Thoracic aorta (tissue), 2 donors: ENCODE measurements around the gene ABCG8. TPM values are rescaled to one million over a fixed set of nuclear protein-coding genes. Genes with fewer than 3 reads are reported as not detected.

Experiments used
- ATAC-seq: fragments of 150-250 bp; one replicate; pipeline ENCODE4 v1.8.0; 2017; ENCODE audit warnings: low read depth; ENCODE audit not compliant: insufficient number of reproducible peaks, low FRiP score
- DNase-seq: peaks from one replicate; pipeline ENCODE4 v3.0.0-alpha.2; 2020; ENCODE audit warnings: low spot score
- H3K27ac ChIP-seq, 2 donors: fragments of 200-600 bp; sonication (generic); 1 replicate in 1 of 2; 2 replicates in 1 of 2; pipeline ENCODE4 v1.5.1; 2016; ENCODE audit warnings: mild to moderate bottlenecking in 2 of 2, moderate library complexity in 2 of 2
- H3K27me3 ChIP-seq: fragments of 200-600 bp; sonication (generic); replicated peaks from 2 replicates; pipeline ENCODE4 v1.6.0; 2016; ENCODE audit warnings: mild to moderate bottlenecking; ENCODE audit not compliant: insufficient read depth
- H3K36me3 ChIP-seq: fragments of 200-600 bp; sonication (generic); one replicate; pipeline ENCODE4 v1.5.1; 2016
- H3K4me1 ChIP-seq, 2 donors: fragments of 200-600 bp; sonication (generic); 1 replicate in 1 of 2; 2 replicates in 1 of 2; pipeline versions ENCODE4 v1.5.1 to v1.6.0; 2016; ENCODE audit warnings: low read depth in 2 of 2, mild to moderate bottlenecking in 1 of 2; ENCODE audit not compliant: control insufficient read depth in 1 of 2
- H3K4me3 ChIP-seq: fragments of 200-600 bp; sonication (generic); 2 replicates; pipeline ENCODE4 v1.5.1; 2016; ENCODE audit warnings: mild to moderate bottlenecking
- H3K9me3 ChIP-seq: fragments of 200-600 bp; sonication (generic); 2 replicates; pipeline ENCODE4 v1.5.1; 2016
- CTCF ChIP-seq: fragments of 200-600 bp; sonication (generic); IDR thresholded peaks from one replicate; pipeline ENCODE4 v1.5.1; 2019; ENCODE audit warnings: antibody characterized with exemption
- total RNA-seq, 2 donors: library from RNA; depleted of rRNA; stranded (reverse); fragments of >200 nt; gene quantifications; one replicate each; pipeline versions ENCODE4 v1.1.0 to v1.2.3, GENCODE V29; 2016

Gene ABCG8
- total RNA-seq, 2 donors from 2014 or later = not detected

- Histone ChIP-seq H3K9me3 (no peaks in the 10 kb centered on the region), H3K27ac (no peak overlapping the region), H3K36me3 (no peaks in the 10 kb centered on the region), H3K4me3 (no peak overlapping the region), H3K27me3 (no peaks in the 10 kb centered on the region), H3K4me1 (peaks cover 0 to 10% of the 10 kb centered on the region in 2 donors)
- no peak for DNase-seq
- no peak for TF ChIP-seq CTCF
- no peak for ATAC-seq
These were observed 12.5 kb downstream of the ABCG8 start for GRCh38 chr2:43851011-43851980.

DNA sequence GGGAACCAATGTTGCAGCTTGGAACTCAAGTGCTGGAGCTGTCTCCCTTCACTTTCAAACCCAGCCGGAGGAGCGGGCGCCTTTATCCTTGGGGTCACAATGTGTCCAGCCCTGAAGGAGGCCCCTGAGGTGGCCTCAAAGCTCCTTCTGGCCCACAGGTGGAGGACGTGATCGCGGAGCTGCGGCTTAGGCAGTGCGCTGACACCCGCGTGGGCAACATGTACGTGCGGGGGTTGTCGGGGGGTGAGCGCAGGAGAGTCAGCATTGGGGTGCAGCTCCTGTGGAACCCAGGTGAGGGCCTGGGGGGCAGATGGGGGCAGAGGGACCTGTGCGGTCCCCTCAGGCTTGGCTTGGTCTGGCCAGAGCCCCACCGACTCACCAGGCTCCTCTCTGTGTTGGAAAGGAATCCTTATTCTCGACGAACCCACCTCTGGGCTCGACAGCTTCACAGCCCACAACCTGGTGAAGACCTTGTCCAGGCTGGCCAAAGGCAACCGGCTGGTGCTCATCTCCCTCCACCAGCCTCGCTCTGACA lies 13.5 kb downstream of the ABCG8 start:
- Histone ChIP-seq H3K4me3 (no peak overlapping the region), H3K9me3 (no peaks in the 10 kb centered on the region), H3K27ac (no peak overlapping the region), H3K36me3 (no peaks in the 10 kb centered on the region), H3K4me1 (peaks cover 0 to 10% of the 10 kb centered on the region in 2 donors), H3K27me3 (no peaks in the 10 kb centered on the region)
- ATAC-seq = no peak
- no peak for TF ChIP-seq CTCF
- DNase-seq = no peak

GRCh38 chr2:43853141-43854081 lies 14.6 kb downstream of the ABCG8 start:
- H3K27ac ChIP-seq = no peak overlapping the region
- no peak overlapping the region for H3K4me3 ChIP-seq
- DNase-seq = no peak
- H3K27me3 ChIP-seq = no peaks in the 10 kb centered on the region
- peaks cover 0 to 10% of the 10 kb centered on the region in 2 donors for H3K4me1 ChIP-seq
- no peaks in the 10 kb centered on the region for H3K9me3 ChIP-seq
- TF ChIP-seq CTCF = no peak
- H3K36me3 ChIP-seq = no peaks in the 10 kb centered on the region
- ATAC-seq = no peak

GRCh38 chr2:43854671-43855070 lies 15.9 kb downstream of the ABCG8 start:
- ATAC-seq (no peak), DNase-seq (no peak)
- no peak for TF ChIP-seq CTCF
- H3K9me3 ChIP-seq = no peaks in the 10 kb centered on the region
- H3K4me1 ChIP-seq = peaks cover 0 to 10% of the 10 kb centered on the region in 2 donors
- no peaks in the 10 kb centered on the region for H3K27me3 ChIP-seq
- H3K27ac ChIP-seq = no peak overlapping the region
- H3K36me3 ChIP-seq = no peaks in the 10 kb centered on the region
- H3K4me3 ChIP-seq = no peak overlapping the region

- no peaks in the 10 kb centered on the region for H3K27me3 ChIP-seq
- H3K4me3 ChIP-seq = no peak overlapping the region
- TF ChIP-seq CTCF = no peak
- ATAC-seq (no peak), DNase-seq (no peak)
- H3K9me3 ChIP-seq = no peaks in the 10 kb centered on the region
- no peaks in the 10 kb centered on the region for H3K36me3 ChIP-seq
- peaks cover 0 to 10% of the 10 kb centered on the region in 2 donors for H3K4me1 ChIP-seq
- no peak overlapping the region for H3K27ac ChIP-seq
These were observed 16.5 kb downstream of the ABCG8 start for GRCh38 chr2:43855292-43855691.
